NCI-H748 (cell line): ENCODE measurements around the gene MMEL1.
A peak's percentile ranks its signal among the peaks of the same experiment; 100 is the strongest.

Source experiments
- DNase-seq: peaks from one replicate; lab custom pipeline; 2025; ENCODE audit not compliant: unreplicated experiment; lab: John Stamatoyannopoulos, UW

MMEL1 gene

DNA sequence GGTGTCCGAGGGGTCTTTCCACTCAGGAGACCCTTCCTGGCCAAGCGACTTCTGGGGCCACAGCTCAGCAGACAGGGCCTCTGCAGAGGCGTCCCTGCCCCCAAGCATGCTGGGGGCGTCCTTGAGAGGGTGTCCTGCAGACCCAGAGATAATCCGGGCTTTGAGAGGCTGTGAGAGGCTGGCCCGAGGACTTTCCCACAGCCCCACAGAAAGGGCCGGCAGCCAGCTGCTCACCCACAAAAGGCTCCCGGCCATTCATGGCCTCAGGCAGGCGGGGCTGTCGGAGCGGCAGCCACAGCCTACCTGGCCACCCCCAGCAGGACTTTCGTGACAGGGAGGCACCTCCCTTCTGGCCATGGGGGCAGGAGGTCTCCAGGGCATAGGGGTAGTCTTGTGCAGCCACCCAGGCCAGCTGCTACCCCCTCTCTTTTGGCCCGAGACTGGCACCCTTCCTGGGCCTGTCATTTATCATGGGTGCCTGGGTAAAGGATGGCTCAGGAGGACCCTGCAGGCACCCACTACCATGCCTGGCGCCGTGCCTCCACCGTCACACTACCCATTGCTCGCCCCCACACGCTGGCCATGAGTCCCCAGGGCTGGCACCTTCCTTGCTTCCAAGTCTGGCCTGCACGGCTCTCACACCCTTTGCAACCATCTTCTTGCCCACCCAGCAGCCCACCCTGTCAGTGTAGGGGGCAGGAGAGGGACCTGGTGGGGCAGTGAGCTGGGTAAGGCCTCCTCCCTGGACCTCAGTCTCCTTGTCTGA lies 87.8 kb downstream of the MMEL1 start:
- DNase-seq: no peak

- DNase-seq: no peak
Measured at GRCh38 chr1:2544093-2544874, 88.5 kb downstream of the MMEL1 start.

- no peak for DNase-seq
Measured at GRCh38 chr1:2543543-2544092, 89.2 kb downstream of the MMEL1 start.

DNA sequence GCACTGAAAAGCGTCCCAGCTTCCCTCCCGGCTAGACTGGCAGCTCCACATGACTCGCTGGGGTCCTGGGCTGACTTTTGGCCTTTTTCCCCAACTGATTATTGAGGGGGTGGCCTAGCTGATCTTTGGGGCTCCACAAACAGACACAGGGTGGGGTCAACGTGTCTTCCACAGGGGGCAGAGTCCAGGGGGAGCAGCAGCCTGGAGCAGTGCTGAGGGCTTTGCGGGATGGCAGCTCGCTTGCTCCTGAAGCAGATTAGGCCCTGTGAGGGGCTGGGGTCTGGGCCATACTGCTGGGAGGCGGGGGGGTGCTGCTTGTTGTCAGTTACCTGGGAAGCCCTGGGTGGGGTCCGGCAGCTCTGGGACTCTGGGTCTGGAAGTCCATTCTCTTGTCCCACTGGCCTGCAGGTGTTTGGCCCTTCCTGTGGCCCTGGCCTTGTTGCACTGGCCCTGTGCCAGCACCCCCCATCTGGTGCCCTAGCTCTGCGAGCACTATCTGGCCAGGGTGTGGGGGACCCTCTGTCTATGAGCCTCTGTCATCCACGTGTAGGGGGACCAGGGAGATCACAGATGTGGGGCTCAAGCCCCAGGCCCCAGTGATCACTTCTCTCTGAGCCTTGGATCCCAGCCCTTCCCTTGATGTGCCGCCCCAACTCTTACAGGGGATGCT lies 90.4 kb downstream of the MMEL1 start:
- no peak for DNase-seq

DNA sequence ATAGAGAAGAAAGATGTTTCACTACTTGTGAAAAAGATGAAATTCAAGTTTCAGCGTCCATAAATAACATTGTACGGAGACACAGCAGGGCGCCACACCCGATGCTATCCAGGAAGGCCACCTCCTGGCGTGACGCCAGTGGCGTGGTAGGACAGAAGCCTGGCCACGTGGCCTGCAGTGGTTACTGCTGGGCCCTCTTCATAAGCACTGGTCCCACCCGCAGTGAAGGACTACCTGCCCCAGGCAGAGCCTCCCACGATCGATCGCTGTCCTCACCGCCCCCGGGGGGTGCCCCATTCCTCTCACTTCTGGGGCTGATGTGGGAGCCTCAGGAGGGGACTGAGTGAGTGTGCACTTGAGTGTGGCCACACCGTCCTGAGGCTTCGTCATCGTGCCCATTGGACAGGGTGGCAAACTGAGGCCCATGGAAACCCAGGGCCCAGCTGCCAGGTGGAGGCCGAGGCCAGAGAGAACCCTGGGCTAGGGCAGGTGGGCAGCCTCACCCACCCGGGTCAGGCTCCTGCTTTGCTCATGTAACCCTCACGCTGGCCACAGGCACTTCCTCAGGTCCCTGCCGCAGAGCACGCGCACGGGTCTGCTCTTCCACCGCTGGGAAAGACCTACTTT lies 91.1 kb downstream of the MMEL1 start:
- DNase-seq: peak; percentile 40

GRCh38 chr1:2540816-2541492 lies 91.9 kb downstream of the MMEL1 start:
- peak; percentile 21 for DNase-seq
